C4-2B (cell line): ENCODE data around the gene ATF2.

Experiments
- ZFX ChIP-seq: fragments of 450-650 bp; IDR thresholded peaks from 2 replicates; pipeline ENCODE4 v1.6.1; 2017
- TF ChIP-seq, protein P1 (sequence below): fragments of 450-650 bp; conservative IDR thresholded peaks from 2 replicates; pipeline ENCODE4 v1.5.1; 2017; ENCODE audit warnings: mild to moderate bottlenecking

GRCh38 chr2:175136334-175137215 lies 31.4 kb downstream of the ATF2 start:
- TF ChIP-seq, protein P1, sequence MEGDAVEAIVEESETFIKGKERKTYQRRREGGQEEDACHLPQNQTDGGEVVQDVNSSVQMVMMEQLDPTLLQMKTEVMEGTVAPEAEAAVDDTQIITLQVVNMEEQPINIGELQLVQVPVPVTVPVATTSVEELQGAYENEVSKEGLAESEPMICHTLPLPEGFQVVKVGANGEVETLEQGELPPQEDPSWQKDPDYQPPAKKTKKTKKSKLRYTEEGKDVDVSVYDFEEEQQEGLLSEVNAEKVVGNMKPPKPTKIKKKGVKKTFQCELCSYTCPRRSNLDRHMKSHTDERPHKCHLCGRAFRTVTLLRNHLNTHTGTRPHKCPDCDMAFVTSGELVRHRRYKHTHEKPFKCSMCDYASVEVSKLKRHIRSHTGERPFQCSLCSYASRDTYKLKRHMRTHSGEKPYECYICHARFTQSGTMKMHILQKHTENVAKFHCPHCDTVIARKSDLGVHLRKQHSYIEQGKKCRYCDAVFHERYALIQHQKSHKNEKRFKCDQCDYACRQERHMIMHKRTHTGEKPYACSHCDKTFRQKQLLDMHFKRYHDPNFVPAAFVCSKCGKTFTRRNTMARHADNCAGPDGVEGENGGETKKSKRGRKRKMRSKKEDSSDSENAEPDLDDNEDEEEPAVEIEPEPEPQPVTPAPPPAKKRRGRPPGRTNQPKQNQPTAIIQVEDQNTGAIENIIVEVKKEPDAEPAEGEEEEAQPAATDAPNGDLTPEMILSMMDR, result no peak
- TF ChIP-seq ZFX, result no peak
